Ascending aorta (tissue), 2 donors: Measurements from ENCODE around the gene RBSN. TPM values are rescaled to one million over a fixed set of nuclear protein-coding genes. Genes with fewer than 3 reads are reported as not detected.

Experiments
- DNase-seq, 2 donors: peaks; one replicate each; pipeline ENCODE4 v3.0.0-alpha.2; 2019; ENCODE audit warnings: low spot score in 2 of 2
- H3K27ac ChIP-seq, 2 donors: fragments of 200-600 bp; sonication (generic); one replicate each; pipeline ENCODE4 v1.5.1; 2016 to 2017; ENCODE audit warnings: mild to moderate bottlenecking in 1 of 2
- H3K27me3 ChIP-seq: fragments of 200-600 bp; sonication (generic); one replicate; pipeline ENCODE4 v1.5.1; 2017
- H3K36me3 ChIP-seq, 2 donors: fragments of 200-600 bp; sonication (generic); one replicate each; pipeline ENCODE4 v1.5.1; 2016
- H3K4me1 ChIP-seq, 2 donors: fragments of 200-600 bp; sonication (generic); one replicate each; pipeline ENCODE4 v1.5.1; 2016 to 2017; ENCODE audit warnings: mild to moderate bottlenecking in 1 of 2
- H3K4me3 ChIP-seq, 2 donors: fragments of 200-600 bp; sonication (generic); one replicate each; pipeline ENCODE4 v1.5.1; 2016 to 2017; ENCODE audit warnings: mild to moderate bottlenecking in 1 of 2
- H3K9me3 ChIP-seq, 2 donors: fragments of 200-600 bp; sonication (generic); one replicate each; pipeline ENCODE4 v1.5.1; 2016
- CTCF ChIP-seq, 3 experiments: fragments of 200-600 bp in 2 of 3; fragments of 450-650 bp in 1 of 3; sonication (generic) in 2 of 3; IDR thresholded peaks; one replicate each; pipeline ENCODE4 v1.5.1; 2016 to 2019; ENCODE audit warnings: antibody characterized with exemption in 3 of 3, mild to moderate bottlenecking in 1 of 3, moderate library complexity in 1 of 3
- intact Hi-C: fragments of 100-400 bp; cut with DNase I; formaldehyde crosslinking; loops from one replicate; pipeline ENCODE4 v1.15.1; 2023
- total RNA-seq: library from RNA; depleted of rRNA; stranded (reverse); fragments of >200 nt; gene quantifications from one replicate; pipeline ENCODE4 v1.1.0, GENCODE V29; 2016

RBSN gene
- total RNA-seq, 1 donor from 2014 or later, result 17.2 TPM

GRCh38 chr3:15029625-15030024, 69.3 kb downstream of the RBSN start:
- Histone ChIP-seq H3K4me3 (no peak overlapping the region), H3K27me3 (no peaks in the 10 kb centered on the region), H3K4me1 (no peaks in the 10 kb centered on the region), H3K9me3 (no peaks in the 10 kb centered on the region), H3K27ac (no peak overlapping the region), H3K36me3 (peaks cover 86 to 91% of the 10 kb centered on the region in 2 donors)
- TF ChIP-seq CTCF (IDR thresholded peaks at IDR 0.05), result no peak
- DNase-seq, result no peak
- intact Hi-C loops, result no loop called here

GRCh38 chr3:15023719-15024118, 75.2 kb downstream of the RBSN start:
- Histone ChIP-seq H3K9me3 (no peaks in the 10 kb centered on the region), H3K4me3 (no peak overlapping the region), H3K27ac (no peak overlapping the region), H3K4me1 (no peaks in the 10 kb centered on the region), H3K36me3 (peaks cover 70 to 91% of the 10 kb centered on the region in 2 donors), H3K27me3 (no peaks in the 10 kb centered on the region)
- no peak for DNase-seq
- TF ChIP-seq CTCF (IDR thresholded peaks at IDR 0.05), result no peak
- intact Hi-C loops, result no loop called here

- intact Hi-C loops, result no loop called here
- Histone ChIP-seq H3K9me3 (no peaks in the 10 kb centered on the region), H3K36me3 (peaks cover 65 to 90% of the 10 kb centered on the region in 2 donors), H3K4me1 (no peaks in the 10 kb centered on the region), H3K4me3 (no peak overlapping the region), H3K27ac (no peak overlapping the region), H3K27me3 (no peaks in the 10 kb centered on the region)
- no peak for TF ChIP-seq CTCF (IDR thresholded peaks at IDR 0.05)
- DNase-seq, result no peak
These were observed 75.7 kb downstream of the RBSN start for GRCh38 chr3:15023249-15023648.

Other genes with a start within 250 kb of the RBSN start
- gene NR2C2, start 151.6 kb downstream of the RBSN start, total RNA-seq, result 23.5 TPM
- 8.1 TPM for gene MRPS25, start 33.8 kb downstream of the RBSN start, total RNA-seq
- gene CAPN7, start 107.1 kb upstream of the RBSN start, total RNA-seq, result 38.6 TPM
- 65.9 TPM for gene SH3BP5, start 233.4 kb upstream of the RBSN start, total RNA-seq